KBM-7 (cell line): ENCODE results near the gene ZNF839.
A peak's percentile ranks its signal among the peaks of the same experiment; 100 is the strongest.
"Not testable (repeated sequence)": the region's sequence is repeated elsewhere in the genome, so short reads cannot be mapped to it uniquely, and the experiment has no call there.

ENCODE experiments used
- DNase-seq: peaks from one replicate; pipeline ENCODE4 v3.0.0-alpha.2; 2015
- in situ Hi-C: fragments of 300-500 bp; cut with MboI; formaldehyde crosslinking; loops from 2 replicates; pipeline ENCODE4 v1.14.3; 2020; ENCODE audit warnings: low sequenced_read_pairs, low pct_unique_long_range_greater_than_20kb, mixed read lengths

The ZNF839 gene

DNA sequence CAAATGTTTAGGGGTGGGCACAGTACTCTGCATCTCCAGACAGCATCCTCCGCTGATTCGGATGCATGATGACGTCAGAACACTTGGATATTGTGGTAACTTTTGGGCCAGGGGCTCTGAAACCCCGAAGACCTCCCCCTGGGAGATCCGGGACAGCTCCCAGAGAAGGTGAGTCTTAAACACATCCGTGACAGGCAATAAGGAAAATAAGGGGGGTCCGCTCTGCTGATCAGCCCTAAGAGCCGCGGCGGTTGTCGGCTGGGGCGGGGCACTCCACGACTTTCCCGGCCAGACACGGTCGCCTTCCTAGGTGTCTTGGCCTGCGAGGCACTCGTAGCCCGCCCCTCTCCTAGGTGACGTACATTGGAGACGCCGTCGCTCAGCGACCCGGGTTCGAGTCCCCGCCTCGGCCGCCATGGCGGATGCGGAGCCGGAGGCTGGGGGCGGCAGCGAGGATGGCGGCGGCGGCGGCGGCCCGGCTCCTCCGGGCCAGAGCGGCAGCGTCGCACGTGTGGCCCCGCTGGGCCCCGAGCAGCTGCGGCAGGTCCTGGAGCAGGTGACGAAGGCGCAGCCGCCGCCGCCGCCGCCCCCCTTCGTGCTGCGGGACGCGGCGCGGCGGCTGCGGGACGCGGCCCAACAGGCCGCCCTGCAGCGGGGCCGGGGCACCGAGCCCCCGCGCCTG, at the start of gene ZNF839:
TSS of gene ZNF839 (plus strand) at position 396 of the 682 bp plus-strand sequence. CDS start at position 416, 20 bp downstream.
- in situ Hi-C loops: no loop called here

DNA sequence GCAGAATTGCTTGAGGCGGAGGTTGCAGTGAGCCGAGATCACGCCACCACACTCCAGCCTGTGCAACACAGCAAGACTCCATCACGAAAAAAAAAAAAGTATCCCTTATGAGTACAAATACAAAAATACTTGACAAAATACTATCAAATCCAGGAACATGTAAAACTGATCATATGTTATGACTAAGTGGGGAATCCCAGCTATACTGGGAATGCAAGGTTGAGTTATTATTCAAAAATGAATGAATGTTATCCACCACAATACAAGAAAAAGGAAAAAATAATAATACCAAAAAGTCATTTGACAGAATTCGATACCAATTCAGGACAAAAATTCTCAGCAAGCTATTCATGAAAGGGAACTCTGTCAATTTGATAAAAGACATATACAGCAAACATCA, 47.2 kb upstream of the ZNF839 start:
- DNase-seq: no peak
- in situ Hi-C loops: no loop called here

More for the DNA sequence above, at the start of gene ZNF839:
- peak; percentile 85 for DNase-seq

DNA sequence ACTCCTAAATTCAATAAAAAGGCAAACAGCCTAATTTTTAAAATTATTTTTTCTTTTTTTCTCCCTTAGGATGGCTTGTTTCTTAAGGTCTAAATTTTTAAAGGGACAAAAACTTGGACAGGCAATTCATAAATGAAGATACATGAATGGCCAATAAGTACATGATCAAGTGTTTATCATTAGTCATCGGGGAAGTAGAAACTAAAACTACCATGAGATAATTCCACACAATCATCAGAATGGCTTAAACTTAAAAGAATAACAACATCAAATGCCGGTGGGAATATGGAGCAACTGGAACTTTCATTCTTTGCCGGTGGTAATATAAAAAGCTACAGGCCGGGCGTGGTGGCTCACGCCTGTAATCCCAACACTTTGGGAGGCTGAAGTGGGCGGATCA, 43.7 kb upstream of the ZNF839 start:
- no peak for DNase-seq
- in situ Hi-C loops: no loop called here

DNA sequence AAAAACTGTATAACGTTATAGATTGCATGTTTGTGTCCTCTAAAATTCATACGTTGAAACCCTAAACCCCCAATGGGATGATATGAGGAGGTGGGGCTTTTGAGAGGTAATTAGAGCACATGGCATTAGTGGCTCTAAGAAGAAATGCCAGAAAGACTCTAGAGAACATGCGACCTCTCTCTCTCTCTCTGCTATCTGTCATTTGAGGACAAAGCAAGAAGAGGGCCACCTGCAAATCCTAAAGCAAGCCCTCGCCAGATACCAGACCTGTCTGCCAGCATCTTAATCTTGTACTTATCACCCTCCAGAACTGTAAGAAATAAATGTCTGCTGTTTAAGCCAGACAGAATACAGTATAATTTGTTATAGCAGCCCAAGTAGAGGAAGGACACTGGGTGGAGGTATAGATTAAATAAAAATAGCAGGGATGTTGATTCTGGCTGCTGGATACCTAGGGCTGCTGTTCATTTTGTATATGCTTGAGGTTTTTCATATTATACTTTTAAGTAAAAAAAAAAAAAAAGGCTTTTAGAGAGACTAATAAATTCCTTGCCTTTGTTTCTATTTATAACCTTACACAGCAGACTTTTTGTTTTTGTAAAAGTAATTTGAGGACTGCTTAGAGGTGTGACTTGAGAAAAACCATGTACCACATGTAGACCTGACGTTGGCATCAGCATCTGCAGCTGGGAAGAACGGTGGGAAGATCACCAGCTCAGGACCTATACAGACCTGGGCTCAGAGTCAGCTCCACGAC, 41.5 kb upstream of the ZNF839 start:
- in situ Hi-C loops: no loop called here
- DNase-seq: no peak

DNA sequence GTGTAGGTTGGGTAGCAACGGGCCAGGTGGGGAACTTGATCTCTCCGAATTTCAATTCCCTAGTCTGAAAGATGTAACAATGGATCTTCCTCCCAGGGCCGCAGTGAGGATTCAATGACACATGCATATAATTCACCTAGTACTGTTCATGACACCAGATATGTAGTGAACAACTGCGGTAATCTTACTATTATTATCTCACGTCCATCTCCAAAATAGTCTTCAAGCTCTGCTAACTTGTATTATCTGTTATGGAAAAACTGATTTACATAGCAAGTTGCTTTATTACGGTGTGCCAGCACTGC, 41.0 kb upstream of the ZNF839 start:
- DNase-seq: no peak
- in situ Hi-C loops: no loop called here

DNA sequence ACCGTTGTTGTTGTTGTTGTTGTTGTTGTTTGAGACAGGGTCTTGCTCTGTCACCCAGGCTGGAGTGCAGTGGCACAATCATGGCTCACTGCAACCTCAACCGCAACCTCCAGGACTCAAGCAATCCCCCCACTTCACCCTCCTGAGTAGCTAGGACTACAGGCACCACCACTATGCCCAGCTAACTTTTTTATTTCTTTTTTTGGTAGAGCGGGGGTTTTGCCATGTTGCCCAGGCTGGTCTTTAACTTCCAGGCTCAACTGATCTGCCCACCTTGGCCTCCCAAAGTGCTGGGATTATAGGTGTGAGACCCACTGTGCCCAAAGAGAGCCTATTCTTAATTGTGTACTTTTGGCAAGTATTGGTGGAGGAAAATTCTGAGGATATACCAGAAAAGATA, 40.3 kb upstream of the ZNF839 start:
- DNase-seq: no peak
- in situ Hi-C loops: no loop called here

DNA sequence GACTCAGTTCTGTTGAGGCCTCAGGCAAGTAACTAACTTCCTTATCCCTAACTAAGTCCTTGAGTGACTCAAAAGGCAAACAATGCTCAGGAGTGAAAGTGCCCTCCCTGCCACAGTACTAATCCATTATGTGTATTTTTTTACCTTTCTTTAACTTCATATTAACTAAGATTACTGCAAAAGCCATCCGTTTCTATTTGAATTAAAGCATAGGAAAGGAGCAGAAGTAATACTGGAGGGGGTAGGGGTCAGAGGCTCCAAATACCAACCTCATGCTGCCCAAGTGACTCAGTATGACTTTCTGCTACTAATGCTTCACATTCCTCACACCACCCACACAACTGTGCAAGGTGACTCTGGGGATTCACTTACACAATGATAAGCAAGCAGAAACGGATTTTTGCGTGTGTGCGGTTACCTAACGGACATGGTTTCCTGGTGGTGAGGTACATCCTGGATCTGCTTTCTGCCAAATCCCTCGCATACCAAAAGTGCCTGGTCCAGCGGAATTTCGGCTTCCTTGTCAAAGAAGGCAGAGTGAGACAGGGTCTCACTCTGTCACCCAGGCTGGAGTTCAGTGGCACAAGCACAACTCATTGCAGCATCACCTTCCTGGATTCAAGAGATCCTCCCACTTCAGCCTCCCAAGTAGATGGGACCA, 39.7 kb upstream of the ZNF839 start:
- DNase-seq: no peak
- in situ Hi-C loops: no loop called here

DNA sequence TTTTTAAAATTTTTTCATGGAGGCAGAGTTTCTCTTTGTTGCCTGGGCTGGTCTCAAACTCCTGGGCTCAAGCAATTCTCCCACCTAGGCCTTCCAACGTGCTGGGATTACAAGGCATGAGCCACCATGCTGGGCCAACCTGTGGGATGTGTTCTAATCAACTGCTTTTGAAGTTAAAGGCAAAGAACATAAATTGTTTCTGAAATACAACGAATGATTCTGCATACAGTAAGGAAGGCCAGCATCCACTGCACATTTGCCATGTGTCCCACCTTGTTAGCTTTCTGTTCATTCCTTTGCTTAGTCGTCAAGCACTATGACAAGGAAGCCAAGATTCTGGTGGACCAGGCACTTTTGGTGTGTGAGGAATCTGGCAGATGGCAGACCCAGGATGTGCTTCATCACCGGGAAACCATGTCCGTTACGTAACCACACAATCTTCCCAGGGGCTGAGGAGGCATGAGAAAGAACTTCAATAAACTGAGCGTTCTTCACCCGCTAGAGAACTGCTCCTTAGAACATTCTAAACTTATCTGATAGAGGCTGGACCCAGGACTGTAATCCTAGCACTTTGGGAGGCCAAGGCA, 39.1 kb upstream of the ZNF839 start:
- DNase-seq: no peak
- in situ Hi-C loops: no loop called here

DNA sequence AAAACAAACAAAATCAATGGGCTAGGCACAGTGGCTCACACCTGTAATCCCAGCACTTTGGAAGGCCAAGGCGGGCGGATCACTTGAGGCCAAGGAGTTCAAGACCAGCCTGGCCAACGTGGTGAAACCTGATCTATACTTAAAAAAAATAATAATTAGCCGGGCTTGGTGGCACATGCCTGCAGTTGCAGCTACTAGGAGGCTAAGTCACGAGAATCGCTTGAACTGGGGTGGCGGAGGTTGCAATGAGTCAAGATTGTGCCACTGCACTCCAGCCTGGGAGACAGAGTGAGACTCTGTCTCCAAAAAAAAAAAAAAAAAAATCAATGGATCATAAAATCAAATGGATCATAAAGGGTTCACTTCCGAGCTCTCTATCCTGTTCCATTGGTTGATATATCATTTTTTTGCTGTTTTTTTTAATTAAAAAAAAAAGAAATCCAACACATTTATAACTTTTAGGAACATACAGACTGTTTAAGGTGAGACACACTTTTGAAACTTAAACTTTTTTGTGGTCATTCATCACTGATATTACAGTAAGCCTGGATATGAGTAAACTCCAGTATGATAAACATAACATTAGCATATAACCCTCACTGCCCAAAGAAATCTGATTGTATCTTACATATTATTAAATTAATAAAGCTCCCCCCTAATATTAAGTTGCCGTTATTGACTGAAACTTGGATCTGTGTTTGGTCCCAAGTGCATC, 36.6 kb upstream of the ZNF839 start:
- no peak for DNase-seq
- in situ Hi-C loops: no loop called here

DNA sequence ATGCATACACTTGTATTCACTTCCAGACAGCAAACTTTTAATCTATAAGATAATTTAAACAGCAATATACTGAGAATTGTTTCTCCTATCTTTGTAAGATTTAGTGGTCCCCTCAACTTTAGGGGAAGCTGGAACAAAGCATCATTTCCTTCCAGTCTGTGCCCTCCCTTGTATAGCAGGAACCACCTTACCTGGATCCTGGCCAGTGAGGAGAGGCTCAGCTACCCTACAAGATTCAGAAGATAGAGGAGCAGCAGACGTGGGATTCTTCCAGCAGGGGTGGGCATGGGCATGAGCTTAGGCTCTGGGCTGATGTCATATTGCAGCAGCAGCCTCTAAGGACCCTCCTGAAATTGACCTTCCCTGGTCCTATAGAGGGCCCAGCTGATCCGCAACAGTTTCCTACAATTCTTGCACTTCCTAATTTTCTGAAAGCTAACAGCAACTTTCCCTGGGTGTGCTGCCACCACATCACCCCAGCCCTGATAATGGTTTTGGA, 35.9 kb upstream of the ZNF839 start:
- no peak for DNase-seq
- in situ Hi-C loops: no loop called here

DNA sequence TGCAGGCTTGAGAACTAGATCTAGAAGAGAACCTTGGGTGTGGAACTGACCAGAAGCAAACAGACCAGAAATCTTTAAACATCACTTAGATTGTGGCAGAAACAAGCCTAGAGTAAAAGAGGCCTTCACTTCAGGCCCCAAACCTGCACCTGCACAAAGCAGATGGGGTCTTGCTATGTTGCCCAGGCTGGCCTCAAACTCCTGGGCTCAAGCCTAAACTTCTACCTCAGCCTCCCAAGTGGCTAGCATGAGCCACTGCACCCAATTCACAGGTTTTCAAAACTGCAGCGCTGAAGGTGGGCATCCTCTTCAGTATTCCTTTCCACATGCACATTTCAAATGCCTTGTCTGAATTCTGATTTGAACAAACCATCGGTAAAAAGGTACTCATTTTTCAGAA, 34.4 kb upstream of the ZNF839 start:
- DNase-seq: no peak
- in situ Hi-C loops: no loop called here

DNA sequence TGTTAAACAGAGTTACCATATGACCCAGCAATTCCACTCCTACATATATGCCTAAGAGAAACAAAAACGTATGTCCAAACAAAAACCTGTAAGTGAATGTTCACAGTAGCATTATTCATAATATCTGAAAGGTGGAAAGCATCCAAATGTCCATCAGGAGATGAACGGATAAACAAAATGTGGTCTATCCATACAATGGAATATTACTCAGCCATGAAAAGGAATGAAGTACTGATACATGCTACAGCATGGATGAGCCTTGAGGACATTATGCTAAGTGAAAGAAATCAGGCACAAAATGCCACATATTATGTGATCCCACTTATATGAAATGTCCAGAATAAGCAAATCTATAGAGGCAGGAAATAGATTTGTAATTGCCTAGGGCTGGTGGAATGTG, 31.4 kb upstream of the ZNF839 start:
- DNase-seq: no peak
- in situ Hi-C loops: no loop called here

DNA sequence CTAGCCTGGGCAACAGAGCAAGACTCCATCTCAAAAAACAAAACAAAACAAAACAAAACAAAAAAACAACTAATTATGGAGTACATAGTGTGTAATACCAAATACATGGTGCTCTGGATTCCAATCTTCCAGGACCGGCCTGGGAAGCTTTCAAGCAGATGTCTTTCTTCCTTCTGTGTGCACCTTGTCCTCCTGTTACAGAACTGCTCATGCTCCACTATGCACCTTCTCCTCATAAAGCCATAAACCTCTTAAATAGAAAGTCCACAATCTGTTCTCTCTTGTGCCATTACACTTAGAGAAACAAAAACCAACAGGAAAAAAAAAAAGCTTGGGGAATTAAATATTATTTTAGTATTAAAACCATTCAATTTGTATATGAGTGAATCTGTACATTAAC, 27.1 kb upstream of the ZNF839 start:
- DNase-seq: no peak
- in situ Hi-C loops: no loop called here

DNA sequence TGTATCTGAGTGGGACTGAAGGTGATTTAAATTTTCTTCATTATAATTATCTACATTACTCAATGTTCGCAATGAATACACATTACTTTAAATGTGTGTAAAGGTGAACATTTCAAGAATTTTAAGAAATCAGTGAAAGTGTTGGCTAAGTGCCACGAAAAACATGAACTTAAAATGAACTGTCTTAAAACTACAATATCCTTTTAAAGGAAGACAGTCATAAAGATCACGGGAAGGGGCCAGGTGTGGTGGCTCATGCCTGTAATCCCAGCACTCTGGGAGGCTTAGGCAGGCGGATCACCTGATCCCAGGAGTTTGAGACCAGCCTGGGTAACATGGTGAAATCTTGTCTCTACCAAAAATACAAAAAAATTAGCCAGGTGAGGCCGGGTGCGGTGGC, 25.8 kb upstream of the ZNF839 start:
- in situ Hi-C loops: no loop called here
- DNase-seq: no peak

DNA sequence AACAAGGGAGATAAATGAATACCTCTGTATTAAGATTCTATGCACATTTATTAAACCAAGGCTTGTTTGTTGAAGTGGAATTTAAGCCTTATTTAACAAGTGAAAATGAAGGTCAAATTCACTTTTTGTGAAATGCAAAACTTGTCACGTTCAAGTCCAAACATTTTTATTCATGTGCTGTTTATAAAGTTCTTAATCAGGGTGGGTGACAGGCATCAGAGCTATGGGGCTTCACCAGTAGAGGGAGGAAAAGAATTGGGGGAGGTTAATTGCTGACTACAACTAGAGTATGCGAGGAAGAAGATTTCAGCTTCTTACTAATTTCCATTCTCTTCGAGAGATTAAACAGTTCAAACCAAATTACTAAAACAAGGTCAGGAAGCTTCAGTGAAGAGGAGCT, 24.3 kb upstream of the ZNF839 start:
- in situ Hi-C loops: no loop called here
- DNase-seq: no peak

DNA sequence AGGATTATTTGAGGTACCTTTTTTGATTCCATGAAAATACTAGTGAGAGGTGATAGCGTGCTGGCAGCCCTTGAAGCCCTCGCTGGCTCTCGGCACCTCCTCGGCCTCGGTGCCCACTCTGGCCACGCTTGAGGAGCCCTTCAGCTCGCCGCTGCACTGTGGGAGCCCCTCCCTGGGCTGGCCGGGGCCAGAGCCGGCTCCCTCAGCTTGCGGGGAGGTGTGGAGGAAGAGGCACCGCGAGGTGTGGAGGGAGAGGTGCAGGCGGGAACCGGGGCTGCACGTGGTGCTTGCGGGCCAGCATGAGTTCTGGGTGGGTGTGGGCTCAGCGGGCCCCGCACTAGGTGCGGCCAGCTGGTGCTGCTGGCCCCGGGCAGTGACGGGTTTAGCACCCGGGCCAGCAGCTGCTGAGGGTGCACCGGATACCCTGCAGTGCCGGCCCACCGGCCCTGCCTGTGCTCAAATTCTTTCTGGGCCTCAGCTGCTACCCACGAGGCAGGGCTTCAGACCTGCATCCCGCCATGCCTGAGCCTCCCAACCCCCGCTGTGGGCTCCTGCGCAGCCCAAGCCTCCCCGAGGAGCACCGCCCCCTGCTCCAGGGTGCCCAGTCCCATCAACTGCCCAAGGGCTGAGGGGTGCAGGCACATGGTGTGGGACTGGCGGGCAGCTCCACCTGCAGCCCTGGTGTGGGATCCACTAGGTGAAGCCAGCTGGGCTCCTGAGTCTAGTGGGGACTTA, 21.9 kb upstream of the ZNF839 start:
- no peak for DNase-seq
- in situ Hi-C loops: no loop called here

DNA sequence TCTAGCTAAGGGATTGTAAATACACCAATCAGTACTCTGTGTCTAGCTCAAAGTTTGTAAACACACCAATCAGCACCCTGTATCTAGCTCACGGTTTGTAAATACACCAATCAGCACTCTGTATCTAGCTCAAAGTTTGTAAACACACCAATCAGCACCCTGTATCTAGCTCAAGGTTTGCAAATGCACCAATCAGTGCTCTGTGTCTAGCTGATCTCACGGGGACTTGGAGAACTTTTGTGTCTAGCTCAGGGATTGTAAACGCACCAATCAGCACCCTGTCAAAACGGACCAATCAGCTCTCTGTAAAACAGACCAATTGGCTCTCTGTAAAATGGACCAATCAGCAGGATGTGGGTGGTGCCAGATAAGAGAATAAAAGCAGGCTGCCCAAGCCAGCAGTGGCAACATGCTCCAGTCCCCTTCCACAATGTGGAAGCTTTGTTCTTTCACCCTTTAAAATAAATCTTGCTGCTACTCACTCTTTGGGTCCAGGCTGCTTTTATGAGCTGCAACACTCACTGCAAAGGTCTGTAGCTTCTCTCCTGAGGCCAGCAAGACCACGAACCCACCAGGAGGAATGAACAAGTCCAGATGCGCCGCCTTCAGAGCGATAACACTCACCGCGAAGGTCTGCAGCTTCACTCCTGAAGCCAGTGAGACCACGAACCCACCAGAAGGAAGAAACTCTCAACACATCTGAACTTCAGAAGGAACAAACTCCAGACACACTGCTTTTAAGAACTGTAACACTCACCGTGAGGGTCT, 21.1 kb upstream of the ZNF839 start:
- DNase-seq, in situ Hi-C loops: not testable (repeated sequence)

DNA sequence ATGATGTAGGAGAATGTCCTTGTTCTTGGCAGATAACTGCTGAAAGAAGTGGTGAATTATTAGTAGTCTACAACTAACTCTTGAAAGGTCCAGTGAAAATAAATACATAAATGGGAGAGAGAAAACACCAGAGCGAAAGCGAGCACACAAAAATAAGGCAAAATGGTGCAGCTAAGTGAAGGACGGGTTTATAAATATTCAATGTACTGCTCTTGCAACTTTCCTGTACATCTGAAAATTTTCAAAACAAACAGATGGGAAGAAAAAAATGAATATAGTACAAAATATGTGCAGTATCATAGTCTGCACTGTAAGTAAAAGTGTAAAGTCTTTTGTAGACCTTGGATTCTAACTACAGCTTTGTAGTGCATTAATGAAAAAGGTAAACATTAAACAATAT, 15.9 kb upstream of the ZNF839 start:
- DNase-seq: no peak
- in situ Hi-C loops: no loop called here
